BJ (cell line): Measurements from ENCODE around the gene INHBE. TPM values are rescaled to one million over a fixed set of nuclear protein-coding genes. Genes with fewer than 3 reads are reported as not detected.

Experiments used
- CTCF ChIA-PET: fragments of 350-600 bp; formaldehyde crosslinking; extraction: SDS; loops from one replicate; lab custom pipeline; 2021; ENCODE audit warnings: antibody characterized with exemption, inconsistent platforms; lab: Yijun Ruan, JAX
- POLR2A ChIA-PET: fragments of 300-600 bp; sonication (Branson Sonifier 250); formaldehyde crosslinking; extraction: SDS; loops from one replicate; lab custom pipeline; 2021; ENCODE audit warnings: antibody characterized with exemption; lab: Charles Lee
- DNase-seq: peaks from one replicate; pipeline ENCODE4 v3.0.0-alpha.2; 2011; ENCODE audit warnings: low read depth
- H3K27me3 ChIP-seq: 2 replicates; pipeline ENCODE4 v1.6.0; 2011; ENCODE audit warnings: low read length; ENCODE audit not compliant: control insufficient read depth, insufficient read depth
- H3K36me3 ChIP-seq: 2 replicates; pipeline ENCODE4 v1.5.1; 2011; ENCODE audit warnings: low read length; ENCODE audit not compliant: control insufficient read depth, insufficient read depth
- H3K4me3 ChIP-seq: 2 replicates; pipeline ENCODE4 v1.5.1; 2011; ENCODE audit warnings: low read depth, mild to moderate bottlenecking, control low read depth, low read length
- CTCF ChIP-seq: IDR thresholded peaks from 2 replicates; pipeline ENCODE4 v1.5.1; 2011; ENCODE audit warnings: low read depth, mild to moderate bottlenecking, control low read depth, inconsistent platforms, low read length, moderate library complexity; ENCODE audit not compliant: insufficient read depth
- polyA plus RNA-seq: library from polyadenylated mRNA; depleted of rRNA; stranded (reverse); fragments of >200 nt; gene quantifications from 2 replicates; pipeline ENCODE4 v1.2.3, GENCODE V29; 2011

Gene INHBE
- polyA plus RNA-seq, 1 experiment, result 23.9 TPM

GRCh38 chr12:57449375-57449774, 5.7 kb upstream of the INHBE start:
- ChIA-PET CTCF (interaction anchor here (1.1 to 16.7 kb wide), 2 partner anchors 12 to 142 kb away, joined by 3 to 411 read pairs; no protein-coding TSS in a partner anchor), POLR2A (no interaction called here)
- no peak overlapping the region for H3K4me3 ChIP-seq
- H3K36me3 ChIP-seq, result no peaks in the 10 kb centered on the region
- no peak for DNase-seq
- no peak for TF ChIP-seq CTCF
- H3K27me3 ChIP-seq, result no peaks in the 10 kb centered on the region

- TF ChIP-seq CTCF, result no peak
- DNase-seq, result no peak
- Histone ChIP-seq H3K27me3 (no peaks in the 10 kb centered on the region), H3K4me3 (no peak overlapping the region), H3K36me3 (no peaks in the 10 kb centered on the region)
- ChIA-PET POLR2A (no interaction called here), CTCF (interaction anchor here (0.8 to 16.7 kb wide), 5 partner anchors 9 to 143 kb away, joined by 3 to 411 read pairs (median 3); no protein-coding TSS in a partner anchor)
Measured at GRCh38 chr12:57450057-57450456, 5.0 kb upstream of the INHBE start.

- no peak for DNase-seq
- no peaks in the 10 kb centered on the region for H3K36me3 ChIP-seq
- no peak overlapping the region for H3K4me3 ChIP-seq
- no peaks in the 10 kb centered on the region for H3K27me3 ChIP-seq
- no peak for TF ChIP-seq CTCF
- CTCF ChIA-PET, result interaction anchor here (0.6 to 16.7 kb wide), 15 partner anchors 8 to 339 kb away, joined by 3 to 411 read pairs (median 13); partner anchors contain the start of gene INHBC
- POLR2A ChIA-PET, result interaction anchor here (0.5 to 0.6 kb wide), 3 partner anchors 124 to 490 kb away, joined by 3 to 4 read pairs (median 3); no protein-coding TSS in a partner anchor
Measured at GRCh38 chr12:57451233-57451778, 3.8 kb upstream of the INHBE start.

- Histone ChIP-seq H3K4me3 (no peak overlapping the region), H3K27me3 (no peaks in the 10 kb centered on the region), H3K36me3 (no peaks in the 10 kb centered on the region)
- TF ChIP-seq CTCF, result no peak
- peak; percentile 70 for DNase-seq
- CTCF ChIA-PET, result interaction anchor here (0.6 to 16.7 kb wide), 51 partner anchors 8 to 380 kb away, joined by 3 to 411 read pairs (median 6); partner anchors contain the start of genes INHBC, NXPH4, SHMT2 and STAC3
- POLR2A ChIA-PET, result interaction anchor here (0.6 to 1.2 kb wide), 2 partner anchors 23 to 145 kb away, joined by 3 to 5 read pairs; no protein-coding TSS in a partner anchor
Measured at GRCh38 chr12:57452181-57452936, 2.7 kb upstream of the INHBE start.
